ACC112 (cell line): ENCODE measurements around the gene DNM3.
A peak's percentile ranks its signal among the peaks of the same experiment; 100 is the strongest.

Source experiments
- H2AFZ ChIP-seq: fragments of 200-600 bp; sonication (generic); one replicate; pipeline ENCODE4 v1.6.0; 2017; ENCODE audit warnings: antibody characterized with exemption, low read length; ENCODE audit not compliant: unreplicated experiment
- H3K27ac ChIP-seq: fragments of 200-600 bp; sonication (generic); 2 replicates; pipeline ENCODE4 v1.5.1; 2014; ENCODE audit warnings: low read depth, mild to moderate bottlenecking, antibody characterized with exemption, low read length, moderate library complexity
- H3K27me3 ChIP-seq: fragments of 200-600 bp; sonication (generic); 2 replicates; pipeline ENCODE4 v1.6.1; 2014; ENCODE audit warnings: mild to moderate bottlenecking, antibody characterized with exemption, low read length, moderate library complexity, mixed read lengths; ENCODE audit not compliant: insufficient read depth
- H3K36me3 ChIP-seq: fragments of 200-600 bp; sonication (generic); 2 replicates; pipeline ENCODE4 v1.6.1; 2016; ENCODE audit warnings: mild to moderate bottlenecking, antibody characterized with exemption, low read length, moderate library complexity, mixed read lengths; ENCODE audit not compliant: insufficient read depth
- H3K4me1 ChIP-seq: fragments of 200-600 bp; sonication (generic); one replicate; pipeline ENCODE4 v1.6.1; 2016; ENCODE audit warnings: low read length, mixed read lengths; ENCODE audit not compliant: insufficient read depth, unreplicated experiment, control insufficient read depth
- H3K4me3 ChIP-seq: fragments of 200-600 bp; sonication (generic); 2 replicates; pipeline ENCODE4 v1.5.1; 2014; ENCODE audit warnings: mild to moderate bottlenecking, low read depth, low read length
- H3K79me2 ChIP-seq: fragments of 200-600 bp; sonication (generic); one replicate; pipeline ENCODE4 v1.6.0; 2016; ENCODE audit warnings: low read length; ENCODE audit not compliant: control insufficient read depth, unreplicated experiment, insufficient read depth

Gene DNM3

GRCh38 chr1:172347416-172347815, 506.1 kb downstream of the DNM3 start:
- Histone ChIP-seq H3K36me3 (0 out of 2 replicates have a peak, but pooled peaks cover 6% of the 10 kb centered on the region), H2AFZ (no peak overlapping the region), H3K27me3 (no peaks in the 10 kb centered on the region), H3K79me2 (no peaks in the 10 kb centered on the region), H3K27ac (no peak overlapping the region), H3K4me3 (no peak overlapping the region), H3K4me1 (peaks cover 46% of the 10 kb centered on the region)

GRCh38 chr1:172350856-172351255, 509.6 kb downstream of the DNM3 start:
- peaks cover 47% of the 10 kb centered on the region for H3K4me1 ChIP-seq
- 0 out of 2 replicates have a peak, but pooled peaks cover 6% of the 10 kb centered on the region for H3K36me3 ChIP-seq
- peak overlapping the region; percentile 36 for H2AFZ ChIP-seq
- H3K27ac ChIP-seq: peak overlapping the region; percentile 83
- no peaks in the 10 kb centered on the region for H3K27me3 ChIP-seq
- H3K4me3 ChIP-seq: no peak overlapping the region
- no peaks in the 10 kb centered on the region for H3K79me2 ChIP-seq

GRCh38 chr1:172351346-172351745, 510.0 kb downstream of the DNM3 start:
- no peaks in the 10 kb centered on the region for H3K27me3 ChIP-seq
- 0 out of 2 replicates have a peak, but pooled peaks cover 6% of the 10 kb centered on the region for H3K36me3 ChIP-seq
- H3K4me3 ChIP-seq: peak overlapping the region; percentile 13; the same call in 1 of the 2 replicates
- H3K79me2 ChIP-seq: no peaks in the 10 kb centered on the region
- peaks cover 52% of the 10 kb centered on the region for H3K4me1 ChIP-seq
- H2AFZ ChIP-seq: peak overlapping the region; percentile 47
- peak overlapping the region; percentile 83 for H3K27ac ChIP-seq

DNA sequence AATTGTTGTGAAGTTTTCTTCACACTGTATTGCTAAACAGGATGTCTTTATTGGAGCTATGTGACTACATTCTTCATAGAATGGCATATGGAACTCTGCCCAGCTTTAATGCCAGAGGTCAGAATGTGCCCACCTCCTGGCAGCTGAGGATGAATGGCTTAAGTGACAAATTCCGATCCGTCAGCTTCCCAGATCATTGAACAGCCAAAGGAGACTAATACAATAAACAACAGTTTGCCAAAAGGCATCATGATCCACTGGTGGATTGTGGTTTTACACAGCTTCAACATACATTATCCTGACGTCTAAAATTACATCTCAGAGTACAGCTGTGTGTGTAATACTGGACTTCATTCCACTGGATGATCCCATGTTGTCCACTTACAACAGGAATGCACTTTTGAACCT, 510.5 kb downstream of the DNM3 start:
- Histone ChIP-seq H3K4me1 (peaks cover 56% of the 10 kb centered on the region), H3K79me2 (no peaks in the 10 kb centered on the region), H3K36me3 (0 out of 2 replicates have a peak, but pooled peaks cover 6% of the 10 kb centered on the region), H3K27ac (peak overlapping the region; percentile 83), H3K4me3 (peak overlapping the region; percentile 13; the same call in 1 of the 2 replicates), H3K27me3 (no peaks in the 10 kb centered on the region), H2AFZ (peak overlapping the region; percentile 47)

DNA sequence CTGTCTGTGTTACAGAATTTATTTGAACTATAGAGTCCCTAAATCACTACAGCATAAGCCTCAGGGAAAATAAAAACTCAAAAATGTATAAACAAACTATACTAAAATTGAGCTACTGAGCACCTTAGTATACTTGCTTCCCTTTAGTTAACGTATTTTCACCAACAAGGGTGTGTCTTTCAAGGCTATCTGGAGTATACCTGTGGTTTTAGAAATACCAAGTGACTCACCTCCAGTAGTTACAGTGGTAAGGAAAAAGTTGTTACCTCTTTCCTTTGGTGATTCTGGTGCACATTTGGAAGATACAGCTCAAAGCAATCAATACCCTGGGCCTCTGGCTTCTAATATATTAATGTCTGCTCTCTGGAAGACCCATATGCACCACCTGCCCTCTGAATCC, 511.1 kb downstream of the DNM3 start:
- H3K27me3 ChIP-seq: no peaks in the 10 kb centered on the region
- no peak overlapping the region for H2AFZ ChIP-seq
- H3K27ac ChIP-seq: peak overlapping the region; percentile 83
- peak overlapping the region; percentile 10; the same call in 1 of the 2 replicates for H3K4me3 ChIP-seq
- H3K4me1 ChIP-seq: peaks cover 63% of the 10 kb centered on the region
- H3K36me3 ChIP-seq: 0 out of 2 replicates have a peak, but pooled peaks cover 2% of the 10 kb centered on the region
- H3K79me2 ChIP-seq: no peaks in the 10 kb centered on the region

- no peak overlapping the region for H3K27ac ChIP-seq
- H3K36me3 ChIP-seq: no peaks in the 10 kb centered on the region
- H3K79me2 ChIP-seq: no peaks in the 10 kb centered on the region
- no peaks in the 10 kb centered on the region for H3K27me3 ChIP-seq
- H3K4me3 ChIP-seq: no peak overlapping the region
- H3K4me1 ChIP-seq: peaks cover 75% of the 10 kb centered on the region
- peak overlapping the region; percentile 47 for H2AFZ ChIP-seq
These were observed 513.3 kb downstream of the DNM3 start for GRCh38 chr1:172354291-172355274.

DNA sequence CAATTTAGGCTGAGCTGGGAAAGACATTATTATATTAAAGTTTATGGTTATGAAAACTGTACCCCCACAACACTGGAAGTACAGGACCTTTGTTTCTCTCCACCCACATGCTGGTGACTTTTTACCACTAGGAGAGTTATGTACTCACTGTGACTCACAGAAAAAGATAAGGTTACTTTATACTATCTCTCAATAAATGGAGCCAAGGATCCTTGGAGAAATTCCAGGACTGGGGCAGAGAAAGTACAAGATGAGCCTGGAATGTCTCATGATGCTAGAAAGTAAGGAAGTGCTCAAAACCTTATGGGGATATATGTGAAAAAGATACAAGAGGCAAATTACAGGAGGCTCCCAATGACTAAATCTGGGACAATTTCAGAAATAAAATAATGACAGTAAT, 515.3 kb downstream of the DNM3 start:
- H3K4me3 ChIP-seq: no peak overlapping the region
- peak overlapping the region; percentile 93 for H3K27ac ChIP-seq
- H3K27me3 ChIP-seq: no peaks in the 10 kb centered on the region
- H3K4me1 ChIP-seq: peaks cover 80% of the 10 kb centered on the region
- no peak overlapping the region for H2AFZ ChIP-seq
- H3K79me2 ChIP-seq: no peaks in the 10 kb centered on the region
- H3K36me3 ChIP-seq: no peaks in the 10 kb centered on the region

DNA sequence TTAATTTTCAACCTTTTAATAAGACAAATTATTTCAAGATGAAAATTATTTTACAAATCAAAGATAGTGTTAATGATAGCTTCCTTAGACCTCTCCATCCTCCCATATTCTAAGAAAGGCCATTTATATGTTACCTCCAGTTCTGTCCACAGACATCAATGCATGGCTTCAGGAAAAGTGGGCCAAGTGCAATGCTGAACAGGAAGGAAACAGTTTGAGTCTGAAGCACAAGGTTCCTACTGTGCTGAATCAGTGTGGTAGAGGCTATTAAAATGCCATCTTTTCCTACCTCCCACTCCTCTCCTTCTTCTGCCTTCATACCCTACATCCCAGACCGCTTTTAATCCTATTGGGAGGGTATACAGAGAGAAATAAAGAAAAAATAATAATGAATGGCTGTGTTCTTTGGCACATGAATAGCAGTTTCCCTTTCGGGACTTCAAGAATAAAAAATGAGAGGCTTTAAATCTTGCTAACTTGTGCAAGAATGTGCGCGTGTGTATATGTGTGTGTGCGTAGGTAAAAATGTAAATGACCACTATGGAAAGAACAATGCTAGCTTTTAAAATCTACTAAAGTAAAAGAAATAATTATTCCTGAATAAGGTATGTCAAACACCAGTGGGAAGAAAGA, 516.6 kb downstream of the DNM3 start:
- Histone ChIP-seq H3K4me3 (peak overlapping the region; percentile 40), H3K27ac (peak overlapping the region; percentile 93), H3K36me3 (no peaks in the 10 kb centered on the region), H3K4me1 (peaks cover 68% of the 10 kb centered on the region), H2AFZ (peak overlapping the region; percentile 44), H3K27me3 (no peaks in the 10 kb centered on the region), H3K79me2 (no peaks in the 10 kb centered on the region)

DNA sequence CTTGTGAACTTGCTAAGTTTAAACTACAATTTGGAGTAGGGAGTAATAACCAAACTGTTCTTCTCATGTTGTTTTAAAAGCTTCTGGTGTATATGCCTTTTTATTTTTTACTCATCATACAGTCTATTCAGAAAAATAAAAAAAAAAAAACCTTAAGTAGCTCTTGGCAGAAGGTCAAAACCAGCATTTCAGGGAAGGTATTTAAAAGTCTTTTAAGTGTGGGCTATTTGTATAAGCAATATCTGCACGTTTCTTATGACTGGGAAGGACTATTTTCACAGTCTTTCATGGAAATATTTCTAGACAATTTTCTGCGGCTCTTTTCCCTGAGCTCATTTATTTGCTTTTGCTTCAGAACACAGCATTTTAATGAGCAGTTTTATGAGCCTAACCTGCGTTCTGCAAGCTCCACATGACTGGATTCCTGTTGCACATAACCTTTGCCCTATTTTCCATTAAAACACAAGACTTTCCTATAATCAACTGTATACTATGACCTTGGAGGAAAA, 518.2 kb downstream of the DNM3 start:
- Histone ChIP-seq H3K36me3 (no peaks in the 10 kb centered on the region), H3K27me3 (no peaks in the 10 kb centered on the region), H3K4me1 (peaks cover 54% of the 10 kb centered on the region), H3K79me2 (no peaks in the 10 kb centered on the region), H3K27ac (peak overlapping the region; percentile 93), H3K4me3 (peak overlapping the region; percentile 40), H2AFZ (no peak overlapping the region)

DNA sequence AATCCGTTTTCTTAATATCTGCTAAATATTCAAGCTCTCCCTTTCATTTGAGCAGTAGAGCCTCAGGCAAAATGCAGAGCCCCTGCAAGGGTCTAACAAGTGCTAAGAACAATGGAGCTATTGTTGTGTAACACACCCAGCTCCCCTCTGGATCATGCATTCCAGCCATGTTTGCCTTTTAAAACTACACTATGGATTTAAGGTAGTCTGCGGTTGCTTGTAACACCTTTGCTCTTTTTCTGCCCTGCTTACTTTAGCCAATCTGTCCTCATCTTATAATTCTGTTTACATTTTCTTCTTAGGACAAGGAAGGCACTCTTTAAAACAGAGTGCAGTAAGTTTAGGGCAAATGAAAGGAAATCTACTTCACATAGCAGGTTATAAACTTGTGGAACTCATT, 519.2 kb downstream of the DNM3 start:
- H3K4me1 ChIP-seq: peaks cover 47% of the 10 kb centered on the region
- no peaks in the 10 kb centered on the region for H3K27me3 ChIP-seq
- no peak overlapping the region for H3K4me3 ChIP-seq
- H3K36me3 ChIP-seq: no peaks in the 10 kb centered on the region
- peak overlapping the region; percentile 78 for H2AFZ ChIP-seq
- no peak overlapping the region; the same call in 1 of the 2 replicates for H3K27ac ChIP-seq
- no peaks in the 10 kb centered on the region for H3K79me2 ChIP-seq
